IMR-90 (cell line): Measurements from ENCODE around the gene DVL1. TPM values are rescaled to one million over a fixed set of nuclear protein-coding genes. Genes with fewer than 3 reads are reported as not detected.

ENCODE experiments used
- ATAC-seq: fragments of 200-7000 bp; cut with Tn5 transposase; 2 replicates; pipeline ENCODE4 v1.9.1; 2020; ENCODE audit warnings: low read depth, mild to moderate bottlenecking, moderate library complexity
- BruUV-seq: library from RNA; stranded (reverse); fragments of 400-500 nt; replicated peaks from 2 replicates; lab custom pipeline; 2021; lab: Mats Ljungman, UMichigan
- CTCF ChIA-PET: fragments of 300-600 bp; formaldehyde crosslinking; extraction: SDS; loops from one replicate; lab custom pipeline; 2021; ENCODE audit warnings: antibody characterized with exemption; lab: Yijun Ruan, JAX
- POLR2A ChIA-PET: fragments of 300-600 bp; sonication (Branson Sonifier 250); formaldehyde crosslinking; loops from one replicate; lab custom pipeline; 2022; ENCODE audit warnings: antibody characterized with exemption; ENCODE audit not compliant: unreplicated experiment; lab: Charles Lee
- DNase-seq: peaks from one replicate; pipeline ENCODE4 v3.0.0; 2013
- H2AFZ ChIP-seq: replicated peaks from 2 replicates; pipeline ENCODE3; 2013; ENCODE audit warnings: low read length, mild to moderate bottlenecking; ENCODE audit not compliant: poor library complexity
- H2AK5ac ChIP-seq: 2 replicates; pipeline ENCODE4 v1.6.1; 2013; ENCODE audit warnings: low read depth, low read length, inconsistent platforms
- H2AK9ac ChIP-seq: replicated peaks from 2 replicates; pipeline ENCODE3; 2013; ENCODE audit warnings: mild to moderate bottlenecking, low read depth, low read length, moderate library complexity; ENCODE audit not compliant: poor library complexity
- H2BK120ac ChIP-seq: 2 replicates; pipeline ENCODE4 v1.6.1; 2013; ENCODE audit warnings: low read depth, low read length, inconsistent platforms
- H2BK15ac ChIP-seq: 3 replicates; pipeline ENCODE4 v1.6.1; 2013; ENCODE audit warnings: low read depth, low read length, inconsistent platforms
- H2BK20ac ChIP-seq: 2 replicates; pipeline ENCODE4 v1.6.1; 2013; ENCODE audit warnings: low read depth, mild to moderate bottlenecking, inconsistent platforms, low read length, moderate library complexity
- H2BK5ac ChIP-seq: 2 replicates; pipeline ENCODE4 v1.6.1; 2013; ENCODE audit warnings: mild to moderate bottlenecking, low read depth, low read length, inconsistent platforms; ENCODE audit not compliant: poor library complexity, severe bottlenecking
- H3K14ac ChIP-seq: replicated peaks from 2 replicates; pipeline ENCODE4 v1.6.1; 2013; ENCODE audit warnings: low read depth, low read length, inconsistent platforms
- H3K18ac ChIP-seq: 2 replicates; pipeline ENCODE4 v1.6.1; 2013; ENCODE audit warnings: low read depth, low read length, control low read depth
- H3K23ac ChIP-seq: 2 replicates; pipeline ENCODE4 v1.6.1; 2013; ENCODE audit warnings: low read depth, low read length, inconsistent platforms
- H3K27ac ChIP-seq: 2 replicates; pipeline ENCODE4 v1.5.1; 2013; ENCODE audit warnings: mild to moderate bottlenecking, control low read depth, low read length; ENCODE audit not compliant: insufficient read depth
- H3K27me3 ChIP-seq: 2 replicates; pipeline ENCODE4 v1.6.1; 2013; ENCODE audit warnings: low read length; ENCODE audit not compliant: control insufficient read depth, insufficient read depth
- H3K36me3 ChIP-seq: 2 replicates; pipeline ENCODE4 v1.6.1; 2013; ENCODE audit warnings: low read length, mixed read lengths; ENCODE audit not compliant: control insufficient read depth, insufficient read depth
- H3K4ac ChIP-seq: 2 replicates; pipeline ENCODE4 v1.6.1; 2013; ENCODE audit warnings: low read depth, low read length, inconsistent platforms
- H3K4me1 ChIP-seq: 2 replicates; pipeline ENCODE4 v1.6.1; 2013; ENCODE audit warnings: low read length, mixed read lengths; ENCODE audit not compliant: control insufficient read depth, insufficient read depth
- H3K4me2 ChIP-seq: 2 replicates; pipeline ENCODE4 v1.6.1; 2013; ENCODE audit warnings: low read depth, mild to moderate bottlenecking, control low read depth, low read length, moderate library complexity
- H3K4me3 ChIP-seq: 2 replicates; pipeline ENCODE4 v1.5.1; 2013; ENCODE audit warnings: low read depth, mild to moderate bottlenecking, control low read depth, low read length, moderate library complexity; ENCODE audit not compliant: insufficient read depth
- H3K56ac ChIP-seq: 2 replicates; pipeline ENCODE4 v1.6.1; 2013; ENCODE audit warnings: low read length, inconsistent platforms; ENCODE audit not compliant: insufficient read depth; ENCODE audit errors: extremely low read depth
- H3K79me1 ChIP-seq, 2 experiments: 2 replicates each; pipeline ENCODE4 v1.6.1; 2013; ENCODE audit warnings: low read length in 2 of 2, inconsistent platforms in 1 of 2, low read depth in 1 of 2
- H3K9ac ChIP-seq: 2 replicates; pipeline ENCODE4 v1.6.1; 2013; ENCODE audit warnings: low read depth, low read length, control low read depth
- H3K9me1 ChIP-seq: 2 replicates; pipeline ENCODE4 v1.6.1; 2013; ENCODE audit warnings: low read length, inconsistent platforms; ENCODE audit not compliant: insufficient read depth
- H3K9me3 ChIP-seq: 2 replicates; pipeline ENCODE4 v1.6.1; 2013; ENCODE audit warnings: low read length; ENCODE audit not compliant: control insufficient read depth, insufficient read depth
- H4K20me1 ChIP-seq: 2 replicates; pipeline ENCODE4 v1.6.1; 2013; ENCODE audit warnings: low read length, inconsistent platforms; ENCODE audit not compliant: insufficient read depth
- H4K5ac ChIP-seq: 2 replicates; pipeline ENCODE4 v1.6.1; 2013; ENCODE audit warnings: mild to moderate bottlenecking, low read depth, low read length, control low read depth
- H4K8ac ChIP-seq, 2 experiments: 2 replicates each; pipeline ENCODE4 v1.6.1; 2013; ENCODE audit warnings: low read depth in 2 of 2, low read length in 2 of 2, control low read depth in 1 of 2, inconsistent platforms in 1 of 2
- H4K91ac ChIP-seq: 2 replicates; pipeline ENCODE4 v1.6.1; 2013; ENCODE audit warnings: low read depth, low read length, inconsistent platforms; ENCODE audit not compliant: insufficient read depth
- CHD1 ChIP-seq: IDR thresholded peaks from 2 replicates; pipeline ENCODE4 v1.6.1; 2012; ENCODE audit warnings: low read depth, low read length, improper control_type of control experiment
- ELK1 ChIP-seq: fragments of 150-350 bp; IDR thresholded peaks from 2 replicates; pipeline ENCODE4 v1.6.1; 2016; ENCODE audit warnings: low read depth, mild to moderate bottlenecking, low read length, moderate library complexity, borderline replicate concordance
- FOS ChIP-seq: fragments of 150-350 bp; IDR thresholded peaks from 2 replicates; pipeline ENCODE4 v1.6.1; 2016; ENCODE audit warnings: low read depth, low read length
- MAFK ChIP-seq: IDR thresholded peaks from 2 replicates; pipeline ENCODE4 v1.6.1; 2012; ENCODE audit warnings: low read depth, low read length, improper control_type of control experiment
- MAZ ChIP-seq: IDR thresholded peaks from 2 replicates; pipeline ENCODE4 v1.6.1; 2012; ENCODE audit warnings: low read depth, mild to moderate bottlenecking, low read length, improper control_type of control experiment, moderate library complexity, borderline replicate concordance
- MXI1 ChIP-seq: IDR thresholded peaks from 2 replicates; pipeline ENCODE4 v1.6.1; 2012; ENCODE audit warnings: low read depth, mild to moderate bottlenecking, low read length, moderate library complexity, borderline replicate concordance
- NFE2L2 ChIP-seq: fragments of 150-350 bp; IDR thresholded peaks from 2 replicates; pipeline ENCODE4 v1.6.1; 2016; ENCODE audit warnings: low read depth, mild to moderate bottlenecking, low read length
- POLR2A ChIP-seq: IDR thresholded peaks from 2 replicates; pipeline ENCODE4 v1.6.1; 2012; ENCODE audit warnings: mild to moderate bottlenecking, low read depth, low read length
- RAD21 ChIP-seq: IDR thresholded peaks from 2 replicates; pipeline ENCODE4 v1.6.1; 2012; ENCODE audit warnings: low read length, improper control_type of control experiment
- RFX5 ChIP-seq: IDR thresholded peaks from 2 replicates; pipeline ENCODE4 v1.8.0; 2012; ENCODE audit warnings: low read depth, mild to moderate bottlenecking, low read length, moderate library complexity
- USF2 ChIP-seq: fragments of 150-350 bp; IDR thresholded peaks from 2 replicates; pipeline ENCODE4 v1.6.1; 2017; ENCODE audit warnings: mild to moderate bottlenecking, antibody characterized with exemption, low read length, low read depth
- WGBS, 2 experiments: methylation state at CpG; one replicate each; pipeline versions ENCODE4 v1.1.5 to v1.1.7; 2013; ENCODE audit warnings: missing lambda C conversion rate in 2 of 2; ENCODE audit not compliant: insufficient read length in 1 of 2; ENCODE audit errors: extremely low coverage in 2 of 2; 5-methylcytosine and 5-hydroxymethylcytosine counted together
- dilution Hi-C: fragments of 300-500 bp; cut with HindIII; formaldehyde crosslinking; loops from one replicate; pipeline ENCODE4 v1.14.3; 2018; ENCODE audit warnings: low sequenced_read_pairs; ENCODE audit not compliant: unreplicated experiment
- in situ Hi-C: fragments of 300-500 bp; cut with MboI; formaldehyde crosslinking; loops from 3 replicates; pipeline ENCODE4 v1.14.3; 2019; ENCODE audit warnings: low sequenced_read_pairs, inconsistent platforms, mixed read lengths
- intact Hi-C: fragments of 100-400 bp; cut with micrococcal nuclease; formaldehyde crosslinking; loops from 2 replicates; pipeline ENCODE4 v1.10.0; 2022
- polyA plus RNA-seq, 3 experiments: library from polyadenylated mRNA; depleted of rRNA; stranded (reverse); fragments of >200 nt; gene quantifications; 2 replicates each; pipeline ENCODE4 v1.2.3, GENCODE V29; 2012; ENCODE audit warnings: low replicate concordance in 1 of 3
- total RNA-seq: library from RNA; depleted of rRNA; stranded (reverse); fragments of >200 nt; gene quantifications from 2 replicates; pipeline ENCODE4 v1.2.3, GENCODE V29; 2012

DVL1 gene
- total and polyA plus RNA-seq, 2 of the 4 experiments (the other 2 are of a cell fraction): 27.2 to 35.9 TPM

GRCh38 chr1:1291023-1291528, 58.1 kb downstream of the DVL1 start:
- Histone ChIP-seq H3K18ac (no peak overlapping the region), H2BK120ac (no peak overlapping the region), H3K9ac (no peak overlapping the region), H2BK15ac (no peak overlapping the region), H3K14ac (no peak overlapping the region), H2BK20ac (no peak overlapping the region), H3K36me3 (peaks cover 23% of the 10 kb centered on the region), H3K4ac (no peak overlapping the region), H3K23ac (no peak overlapping the region), H4K20me1 (peaks cover 13% of the 10 kb centered on the region), H2AK5ac (no peak overlapping the region), H2AK9ac (peak overlapping the region; percentile 45), H3K4me3 (no peak overlapping the region), H2BK5ac (no peak overlapping the region), H3K9me1 (no peaks in the 10 kb centered on the region), H3K9me3 (no peaks in the 10 kb centered on the region), H3K4me1 (no peaks in the 10 kb centered on the region; the same call in 1 of the 2 replicates), H4K91ac (no peak overlapping the region), H3K4me2 (no peak overlapping the region), H3K27ac (no peak overlapping the region), H3K56ac (no peak overlapping the region), H3K79me1 (no peaks in the 10 kb centered on the region), H2AFZ (no peak overlapping the region), H4K5ac (no peak overlapping the region), H3K27me3 (no peaks in the 10 kb centered on the region), H4K8ac (no peak overlapping the region)
- ChIA-PET CTCF (interaction anchor here (1.4 to 1.5 kb wide), 2 partner anchors 9 to 168 kb away, joined by 3 read pairs; no protein-coding TSS in a partner anchor), POLR2A (no interaction called here)
- in situ Hi-C loops (no loop called here), intact Hi-C loops (no loop called here), dilution Hi-C loops (no loop called here)
- 0 out of 2 replicates have a peak, but pooled peaks have one; percentile 2 for ATAC-seq
- WGBS, 2 experiments: 54% methylated on average over 22 of the region's 28 CpGs; no CpG with 5 or more reads in 1 of the 2 experiments
- no TSS peak for BruUV-seq
- TF ChIP-seq MAFK: no peak
- no peak for TF ChIP-seq MXI1
- no peak for TF ChIP-seq ELK1
- no peak for TF ChIP-seq POLR2A
- no peak for TF ChIP-seq RFX5
- TF ChIP-seq MAZ: no peak
- no peak for TF ChIP-seq USF2
- no peak for TF ChIP-seq FOS
- TF ChIP-seq NFE2L2: no peak
- no peak for TF ChIP-seq RAD21
- no peak for TF ChIP-seq CHD1
- DNase-seq: no peak
